HL-60 (cell line): Measurements from ENCODE around the gene ABCB1.

Experiments
- CTCF ChIP-seq: IDR thresholded peaks from one replicate; pipeline ENCODE4 v1.5.1; 2011; ENCODE audit warnings: low read length, control low read depth, inconsistent platforms; ENCODE audit not compliant: insufficient read depth
- GABPA ChIP-seq: IDR thresholded peaks from 2 replicates; pipeline ENCODE4 v1.6.1; 2012; ENCODE audit warnings: low read depth
- POLR2AphosphoS5 ChIP-seq: IDR thresholded peaks from 2 replicates; pipeline ENCODE4 v1.6.1; 2012; ENCODE audit warnings: low read depth
- TF ChIP-seq, protein P1 (sequence below): IDR thresholded peaks from 2 replicates; pipeline ENCODE4 v1.6.1; 2012; ENCODE audit warnings: low read depth; ENCODE audit not compliant: insufficient replicate concordance

- no peak for TF ChIP-seq CTCF
- TF ChIP-seq GABPA, result no peak
- TF ChIP-seq, protein P1, sequence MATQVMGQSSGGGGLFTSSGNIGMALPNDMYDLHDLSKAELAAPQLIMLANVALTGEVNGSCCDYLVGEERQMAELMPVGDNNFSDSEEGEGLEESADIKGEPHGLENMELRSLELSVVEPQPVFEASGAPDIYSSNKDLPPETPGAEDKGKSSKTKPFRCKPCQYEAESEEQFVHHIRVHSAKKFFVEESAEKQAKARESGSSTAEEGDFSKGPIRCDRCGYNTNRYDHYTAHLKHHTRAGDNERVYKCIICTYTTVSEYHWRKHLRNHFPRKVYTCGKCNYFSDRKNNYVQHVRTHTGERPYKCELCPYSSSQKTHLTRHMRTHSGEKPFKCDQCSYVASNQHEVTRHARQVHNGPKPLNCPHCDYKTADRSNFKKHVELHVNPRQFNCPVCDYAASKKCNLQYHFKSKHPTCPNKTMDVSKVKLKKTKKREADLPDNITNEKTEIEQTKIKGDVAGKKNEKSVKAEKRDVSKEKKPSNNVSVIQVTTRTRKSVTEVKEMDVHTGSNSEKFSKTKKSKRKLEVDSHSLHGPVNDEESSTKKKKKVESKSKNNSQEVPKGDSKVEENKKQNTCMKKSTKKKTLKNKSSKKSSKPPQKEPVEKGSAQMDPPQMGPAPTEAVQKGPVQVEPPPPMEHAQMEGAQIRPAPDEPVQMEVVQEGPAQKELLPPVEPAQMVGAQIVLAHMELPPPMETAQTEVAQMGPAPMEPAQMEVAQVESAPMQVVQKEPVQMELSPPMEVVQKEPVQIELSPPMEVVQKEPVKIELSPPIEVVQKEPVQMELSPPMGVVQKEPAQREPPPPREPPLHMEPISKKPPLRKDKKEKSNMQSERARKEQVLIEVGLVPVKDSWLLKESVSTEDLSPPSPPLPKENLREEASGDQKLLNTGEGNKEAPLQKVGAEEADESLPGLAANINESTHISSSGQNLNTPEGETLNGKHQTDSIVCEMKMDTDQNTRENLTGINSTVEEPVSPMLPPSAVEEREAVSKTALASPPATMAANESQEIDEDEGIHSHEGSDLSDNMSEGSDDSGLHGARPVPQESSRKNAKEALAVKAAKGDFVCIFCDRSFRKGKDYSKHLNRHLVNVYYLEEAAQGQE, result no peak
- no peak for TF ChIP-seq POLR2AphosphoS5
These were observed 125.1 kb downstream of the ABCB1 start, which contains the start of gene ABCB4 for GRCh38 chr7:87475359-87476178.
